Activated B cell treated with CpG ODN at 0.5 μM for 24 hours (primary cell): ENCODE results near the gene KCNJ15. TPM values are rescaled to one million over a fixed set of nuclear protein-coding genes. Genes with fewer than 3 reads are reported as not detected.

Experiments
- ATAC-seq: fragments of 200-7000 bp; cut with Tn5 transposase; one replicate; pipeline ENCODE4 v1.10.0; 2021; ENCODE audit warnings: low read depth, mild to moderate bottlenecking, moderate library complexity
- CTCF ChIA-PET: fragments of 350-600 bp; sonication (Branson Sonifier 250); formaldehyde crosslinking; loops from one replicate; lab custom pipeline; 2021; ENCODE audit warnings: antibody characterized with exemption; lab: Charles Lee
- POLR2A ChIA-PET: fragments of 350-600 bp; sonication (Branson Sonifier 250); formaldehyde crosslinking; loops from one replicate; lab custom pipeline; 2021; ENCODE audit warnings: antibody characterized with exemption; lab: Charles Lee
- DNase-seq: peaks from one replicate; pipeline ENCODE4 v3.0.0; 2022
- H3K27ac Mint-ChIP-seq: one replicate; pipeline ENCODE4 v1.8.0; 2020; ENCODE audit warnings: mixed read lengths
- H3K27me3 Mint-ChIP-seq: one replicate; pipeline ENCODE4 v1.8.0; 2021; ENCODE audit warnings: mixed read lengths
- H3K36me3 Mint-ChIP-seq: one replicate; pipeline ENCODE4 v1.8.0; 2021; ENCODE audit warnings: low read depth, mixed read lengths
- H3K4me1 Mint-ChIP-seq: one replicate; pipeline ENCODE4 v1.8.0; 2021; ENCODE audit warnings: mixed read lengths
- H3K4me3 Mint-ChIP-seq: one replicate; pipeline ENCODE4 v1.8.0; 2020; ENCODE audit warnings: mild to moderate bottlenecking, mixed read lengths
- H3K9me3 Mint-ChIP-seq: one replicate; pipeline ENCODE4 v1.8.0; 2020; ENCODE audit warnings: mixed read lengths
- intact Hi-C: fragments of 100-400 bp; cut with micrococcal nuclease; formaldehyde crosslinking; loops from one replicate; pipeline ENCODE4 v1.15.1; 2024
- total RNA-seq: library from RNA; stranded (reverse); gene quantifications from 2 replicates; pipeline ENCODE4 v1.2.3, GENCODE V29; 2022
- TF ChIP-seq, protein P1 (sequence below): fragments of 200-600 bp; IDR thresholded peaks from one replicate; pipeline ENCODE4 v1.8.0; 2022; ENCODE audit warnings: antibody characterized with exemption, mild to moderate bottlenecking

KCNJ15 gene
- total RNA-seq, 1 donor from 2014 or later = not detected

- DNase-seq = no peak
- H3K27me3 Mint-ChIP-seq = no peaks in the 10 kb centered on the region
- H3K4me1 Mint-ChIP-seq = no peaks in the 10 kb centered on the region
- intact Hi-C loops = no loop called here
- ChIA-PET POLR2A (no interaction called here), CTCF (no interaction called here)
- no peaks in the 10 kb centered on the region for H3K36me3 Mint-ChIP-seq
- no peak overlapping the region for H3K27ac Mint-ChIP-seq
- TF ChIP-seq, protein P1, sequence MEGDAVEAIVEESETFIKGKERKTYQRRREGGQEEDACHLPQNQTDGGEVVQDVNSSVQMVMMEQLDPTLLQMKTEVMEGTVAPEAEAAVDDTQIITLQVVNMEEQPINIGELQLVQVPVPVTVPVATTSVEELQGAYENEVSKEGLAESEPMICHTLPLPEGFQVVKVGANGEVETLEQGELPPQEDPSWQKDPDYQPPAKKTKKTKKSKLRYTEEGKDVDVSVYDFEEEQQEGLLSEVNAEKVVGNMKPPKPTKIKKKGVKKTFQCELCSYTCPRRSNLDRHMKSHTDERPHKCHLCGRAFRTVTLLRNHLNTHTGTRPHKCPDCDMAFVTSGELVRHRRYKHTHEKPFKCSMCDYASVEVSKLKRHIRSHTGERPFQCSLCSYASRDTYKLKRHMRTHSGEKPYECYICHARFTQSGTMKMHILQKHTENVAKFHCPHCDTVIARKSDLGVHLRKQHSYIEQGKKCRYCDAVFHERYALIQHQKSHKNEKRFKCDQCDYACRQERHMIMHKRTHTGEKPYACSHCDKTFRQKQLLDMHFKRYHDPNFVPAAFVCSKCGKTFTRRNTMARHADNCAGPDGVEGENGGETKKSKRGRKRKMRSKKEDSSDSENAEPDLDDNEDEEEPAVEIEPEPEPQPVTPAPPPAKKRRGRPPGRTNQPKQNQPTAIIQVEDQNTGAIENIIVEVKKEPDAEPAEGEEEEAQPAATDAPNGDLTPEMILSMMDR = no peak
- no peak for ATAC-seq
- H3K4me3 Mint-ChIP-seq = no peak overlapping the region
- no peaks in the 10 kb centered on the region for H3K9me3 Mint-ChIP-seq
Observed at GRCh38 chr21:38297871-38298270, 41.1 kb downstream of the KCNJ15 start.

- Mint-ChIP-seq H3K27ac (no peak overlapping the region), H3K4me1 (no peaks in the 10 kb centered on the region), H3K4me3 (no peak overlapping the region), H3K27me3 (no peaks in the 10 kb centered on the region), H3K36me3 (no peaks in the 10 kb centered on the region), H3K9me3 (no peaks in the 10 kb centered on the region)
- POLR2A ChIA-PET = no interaction called here
- DNase-seq = no peak
- ATAC-seq = no peak
- intact Hi-C loops = no loop called here
- CTCF ChIA-PET = no interaction called here
- TF ChIP-seq, protein P1 = no peak
Observed at GRCh38 chr21:38298832-38299231, 42.0 kb downstream of the KCNJ15 start.

DNA sequence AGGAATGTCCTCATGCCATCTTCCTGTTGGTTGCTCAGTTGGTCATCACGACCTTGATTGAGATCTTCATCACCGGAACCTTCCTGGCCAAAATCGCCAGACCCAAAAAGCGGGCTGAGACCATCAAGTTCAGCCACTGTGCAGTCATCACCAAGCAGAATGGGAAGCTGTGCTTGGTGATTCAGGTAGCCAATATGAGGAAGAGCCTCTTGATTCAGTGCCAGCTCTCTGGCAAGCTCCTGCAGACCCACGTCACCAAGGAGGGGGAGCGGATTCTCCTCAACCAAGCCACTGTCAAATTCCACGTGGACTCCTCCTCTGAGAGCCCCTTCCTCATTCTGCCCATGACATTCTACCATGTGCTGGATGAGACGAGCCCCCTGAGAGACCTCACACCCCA is 42.9 kb downstream of the KCNJ15 start:
- no peaks in the 10 kb centered on the region for H3K9me3 Mint-ChIP-seq
- no peak for DNase-seq
- intact Hi-C loops = no loop called here
- H3K36me3 Mint-ChIP-seq = no peaks in the 10 kb centered on the region
- ATAC-seq = no peak
- H3K4me1 Mint-ChIP-seq = no peaks in the 10 kb centered on the region
- TF ChIP-seq, protein P1 = no peak
- ChIA-PET POLR2A (no interaction called here), CTCF (no interaction called here)
- H3K4me3 Mint-ChIP-seq = no peak overlapping the region
- H3K27me3 Mint-ChIP-seq = no peaks in the 10 kb centered on the region
- H3K27ac Mint-ChIP-seq = no peak overlapping the region

DNA sequence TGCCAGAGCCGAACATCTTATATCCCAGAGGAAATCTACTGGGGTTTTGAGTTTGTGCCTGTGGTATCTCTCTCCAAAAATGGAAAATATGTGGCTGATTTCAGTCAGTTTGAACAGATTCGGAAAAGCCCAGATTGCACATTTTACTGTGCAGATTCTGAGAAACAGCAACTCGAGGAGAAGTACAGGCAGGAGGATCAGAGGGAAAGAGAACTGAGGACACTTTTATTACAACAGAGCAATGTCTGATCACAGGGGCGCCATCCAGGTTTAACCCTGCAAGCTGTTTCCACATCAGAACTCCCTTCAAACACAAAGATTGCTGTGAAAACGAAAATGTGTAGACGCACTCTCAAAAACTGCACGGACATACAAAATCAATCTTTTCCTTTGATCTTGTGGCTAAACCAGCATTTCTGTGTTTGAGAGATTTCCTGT is 43.4 kb downstream of the KCNJ15 start:
- ATAC-seq (no peak), DNase-seq (no peak)
- no peaks in the 10 kb centered on the region for H3K9me3 Mint-ChIP-seq
- no peak overlapping the region for H3K4me3 Mint-ChIP-seq
- no peaks in the 10 kb centered on the region for H3K27me3 Mint-ChIP-seq
- no peak overlapping the region for H3K27ac Mint-ChIP-seq
- ChIA-PET CTCF (no interaction called here), POLR2A (no interaction called here)
- intact Hi-C loops = no loop called here
- TF ChIP-seq, protein P1 = no peak
- H3K4me1 Mint-ChIP-seq = no peaks in the 10 kb centered on the region
- no peaks in the 10 kb centered on the region for H3K36me3 Mint-ChIP-seq

DNA sequence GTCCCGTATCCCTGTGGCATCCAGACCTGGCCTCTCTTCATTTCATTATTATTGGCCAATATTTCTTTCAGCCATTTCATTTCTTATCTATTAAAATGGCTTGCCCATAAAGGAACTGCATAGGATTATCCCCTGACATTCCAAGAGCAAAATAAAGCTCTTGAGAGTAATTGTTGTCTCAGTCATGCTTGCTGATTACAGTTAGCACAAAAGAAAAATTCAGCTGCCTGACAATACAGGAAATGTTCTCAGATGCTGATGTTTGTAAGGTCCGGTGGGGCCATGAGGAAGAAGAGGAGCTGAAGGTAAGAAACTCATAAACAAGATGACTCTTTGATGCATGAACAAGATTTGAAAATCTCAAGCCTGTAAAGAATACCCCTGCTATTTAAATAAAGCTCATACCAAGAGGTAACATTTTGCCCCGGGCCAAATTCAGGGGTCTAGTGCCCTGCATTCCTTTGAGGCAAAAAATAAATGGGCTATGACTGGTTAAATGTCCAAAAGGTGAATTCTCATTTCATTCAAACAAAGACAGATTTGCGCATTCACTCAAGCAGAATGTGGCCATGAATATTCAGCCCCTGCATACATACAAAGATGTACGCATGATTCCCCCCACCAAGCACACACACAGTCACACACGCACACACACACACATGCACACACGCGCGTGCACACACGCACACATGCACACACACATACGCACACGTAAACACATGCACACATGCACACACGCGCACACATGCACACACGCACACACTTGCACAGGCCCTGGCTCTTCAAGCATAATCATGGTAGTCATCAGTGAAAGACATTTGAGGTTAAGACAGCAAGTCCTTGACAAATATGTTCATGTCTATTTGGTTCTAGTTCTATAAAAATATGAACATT is 44.8 kb downstream of the KCNJ15 start:
- ATAC-seq (no peak), DNase-seq (no peak)
- TF ChIP-seq, protein P1 = no peak
- intact Hi-C loops = no loop called here
- ChIA-PET CTCF (no interaction called here), POLR2A (no interaction called here)
- Mint-ChIP-seq H3K27me3 (no peaks in the 10 kb centered on the region), H3K27ac (no peak overlapping the region), H3K4me1 (no peaks in the 10 kb centered on the region), H3K36me3 (no peaks in the 10 kb centered on the region), H3K9me3 (no peaks in the 10 kb centered on the region), H3K4me3 (no peak overlapping the region)
